ENCODE data around the gene DTWD1.

Gene DTWD1

GRCh38 chr15:49669288-49669687 is 48.4 kb downstream of the DTWD1 start:
- no peak for DNase-seq (ENCODE audit: low read depth)
- no peak for TF ChIP-seq CTCF (IDR thresholded peaks at IDR 0.05; ENCODE audit: insufficient read depth, low read depth, low read length, missing control alignments)
- H3K4me3 ChIP-seq (ENCODE audit: low read depth, low read length), result no peak overlapping the region

- no peak for TF ChIP-seq CTCF (IDR thresholded peaks at IDR 0.05; ENCODE audit: insufficient read depth, low read depth, low read length, missing control alignments)
- DNase-seq (ENCODE audit: low read depth), result no peak
- H3K4me3 ChIP-seq (ENCODE audit: low read depth, low read length), result no peak overlapping the region
These were observed 53.0 kb downstream of the DTWD1 start for GRCh38 chr15:49673861-49674260.

- no peak for TF ChIP-seq CTCF (IDR thresholded peaks at IDR 0.05; ENCODE audit: insufficient read depth, low read depth, low read length, missing control alignments)
- no peak overlapping the region for H3K4me3 ChIP-seq (ENCODE audit: low read depth, low read length)
These were observed 53.5 kb downstream of the DTWD1 start for GRCh38 chr15:49674370-49674769.

GRCh38 chr15:49675041-49675440 is 54.2 kb downstream of the DTWD1 start:
- no peak for TF ChIP-seq CTCF (IDR thresholded peaks at IDR 0.05; ENCODE audit: insufficient read depth, low read depth, low read length, missing control alignments)
- no peak for DNase-seq (ENCODE audit: low read depth)
- no peak overlapping the region for H3K4me3 ChIP-seq (ENCODE audit: low read depth, low read length)

More at GRCh38 chr15:49674370-49674769, 53.5 kb downstream of the DTWD1 start:
- no peak for DNase-seq (ENCODE audit: low read depth)

- no peak for DNase-seq (ENCODE audit: low read depth)
- H3K4me3 ChIP-seq (ENCODE audit: low read depth, low read length), result no peak overlapping the region
- no peak for TF ChIP-seq CTCF (IDR thresholded peaks at IDR 0.05; ENCODE audit: insufficient read depth, low read depth, low read length, missing control alignments)
These were observed 57.8 kb downstream of the DTWD1 start for GRCh38 chr15:49678655-49679054.

- DNase-seq (ENCODE audit: low read depth), result no peak
- H3K4me3 ChIP-seq (ENCODE audit: low read depth, low read length), result no peak overlapping the region
- no peak for TF ChIP-seq CTCF (IDR thresholded peaks at IDR 0.05; ENCODE audit: insufficient read depth, low read depth, low read length, missing control alignments)
These were observed 65.8 kb downstream of the DTWD1 start for GRCh38 chr15:49686599-49686998.

GRCh38 chr15:49688135-49688790 is 67.4 kb downstream of the DTWD1 start:
- H3K4me3 ChIP-seq (ENCODE audit: low read depth, low read length), result no peak overlapping the region
- DNase-seq (ENCODE audit: low read depth), result no peak
- no peak for TF ChIP-seq CTCF (IDR thresholded peaks at IDR 0.05; ENCODE audit: insufficient read depth, low read depth, low read length, missing control alignments)
